Lower leg skin (tissue), 3 donors: ENCODE data around the gene ZNF608.

Source experiments
- POLR2A ChIP-seq, 2 donors: fragments of 450-650 bp; IDR thresholded peaks; one replicate each; pipeline ENCODE4 v1.6.1; 2016 to 2017; ENCODE audit warnings: antibody characterized with exemption in 2 of 2, mild to moderate bottlenecking in 1 of 2, moderate library complexity in 1 of 2
- TF ChIP-seq, protein P1 (sequence below), 3 donors: fragments of 450-650 bp; IDR thresholded peaks; one replicate each; pipeline ENCODE4 v1.5.1; 2016; ENCODE audit warnings: antibody characterized with exemption in 3 of 3, mild to moderate bottlenecking in 3 of 3, moderate library complexity in 2 of 3

DNA sequence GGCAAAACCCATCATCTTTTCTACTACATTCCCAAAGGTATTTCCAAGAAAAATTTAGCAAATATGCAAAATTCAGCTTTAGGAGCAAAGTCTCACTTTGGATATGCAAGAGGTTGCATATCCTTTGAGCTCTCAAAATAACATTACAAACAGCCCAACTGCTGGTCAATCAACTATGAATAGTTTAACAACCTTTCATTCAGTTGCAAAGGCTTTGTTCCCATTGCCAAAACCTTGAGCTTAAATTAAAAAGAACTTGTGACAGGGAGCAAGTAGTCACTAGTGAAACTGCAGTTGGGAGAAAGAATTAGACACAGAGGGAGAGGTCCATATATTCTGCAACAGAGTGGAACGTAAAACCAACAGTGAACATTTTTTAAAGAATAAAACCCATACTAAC lies 8.8 kb downstream of the ZNF608 start:
- TF ChIP-seq POLR2A (IDR thresholded peaks at IDR 0.05): no peak
- TF ChIP-seq, protein P1, sequence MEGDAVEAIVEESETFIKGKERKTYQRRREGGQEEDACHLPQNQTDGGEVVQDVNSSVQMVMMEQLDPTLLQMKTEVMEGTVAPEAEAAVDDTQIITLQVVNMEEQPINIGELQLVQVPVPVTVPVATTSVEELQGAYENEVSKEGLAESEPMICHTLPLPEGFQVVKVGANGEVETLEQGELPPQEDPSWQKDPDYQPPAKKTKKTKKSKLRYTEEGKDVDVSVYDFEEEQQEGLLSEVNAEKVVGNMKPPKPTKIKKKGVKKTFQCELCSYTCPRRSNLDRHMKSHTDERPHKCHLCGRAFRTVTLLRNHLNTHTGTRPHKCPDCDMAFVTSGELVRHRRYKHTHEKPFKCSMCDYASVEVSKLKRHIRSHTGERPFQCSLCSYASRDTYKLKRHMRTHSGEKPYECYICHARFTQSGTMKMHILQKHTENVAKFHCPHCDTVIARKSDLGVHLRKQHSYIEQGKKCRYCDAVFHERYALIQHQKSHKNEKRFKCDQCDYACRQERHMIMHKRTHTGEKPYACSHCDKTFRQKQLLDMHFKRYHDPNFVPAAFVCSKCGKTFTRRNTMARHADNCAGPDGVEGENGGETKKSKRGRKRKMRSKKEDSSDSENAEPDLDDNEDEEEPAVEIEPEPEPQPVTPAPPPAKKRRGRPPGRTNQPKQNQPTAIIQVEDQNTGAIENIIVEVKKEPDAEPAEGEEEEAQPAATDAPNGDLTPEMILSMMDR (IDR thresholded peaks at IDR 0.05): no peak
